Stimulated activated CD4-positive, alpha-beta T cell treated with anti-CD3 and anti-CD28 coated beads, Interleukin-2, amount 100 ng/mL, for 48 hours (primary cell): ENCODE data around the gene ANK2.
"Not testable (repeated sequence)": the region's sequence is repeated elsewhere in the genome, so short reads cannot be mapped to it uniquely, and the experiment has no call there.

Experiments
- DNase-seq, 2 donors: peaks; one replicate each; pipeline ENCODE4 v3.0.0-alpha.2; 2020

The ANK2 gene

GRCh38 chr4:113052379-113052951 is 3.0 kb downstream of the ANK2 start:
- DNase-seq: no peak

- DNase-seq: no peak
Observed at GRCh38 chr4:113053883-113054282, 4.4 kb downstream of the ANK2 start.

GRCh38 chr4:113056318-113056717 is 6.9 kb downstream of the ANK2 start:
- DNase-seq: no peak

- DNase-seq: no peak
Observed at GRCh38 chr4:113057891-113058290, 8.4 kb downstream of the ANK2 start.

- no peak for DNase-seq
Observed at GRCh38 chr4:113059449-113060182, 10.2 kb downstream of the ANK2 start.

- DNase-seq: no peak
Observed at GRCh38 chr4:113060853-113061252, 11.4 kb downstream of the ANK2 start.

- no peak for DNase-seq
Observed at GRCh38 chr4:113064244-113064643, 14.8 kb downstream of the ANK2 start.

GRCh38 chr4:113065629-113066028 is 16.2 kb downstream of the ANK2 start:
- no peak for DNase-seq

- not testable (repeated sequence) for DNase-seq
Observed at GRCh38 chr4:113068771-113069170, 19.3 kb downstream of the ANK2 start.

- no peak for DNase-seq
Observed at GRCh38 chr4:113069212-113069892, 19.9 kb downstream of the ANK2 start.

GRCh38 chr4:113070755-113071154 is 21.3 kb downstream of the ANK2 start:
- no peak for DNase-seq

- no peak for DNase-seq
Observed at GRCh38 chr4:113071274-113071673, 21.8 kb downstream of the ANK2 start.

- no peak for DNase-seq
Observed at GRCh38 chr4:113071805-113072204, 22.4 kb downstream of the ANK2 start.

GRCh38 chr4:113073451-113074005 is 24.1 kb downstream of the ANK2 start:
- DNase-seq: no peak

- no peak for DNase-seq
Observed at GRCh38 chr4:113077575-113077974, 28.1 kb downstream of the ANK2 start.

- DNase-seq: no peak
Observed at GRCh38 chr4:113078066-113078465, 28.6 kb downstream of the ANK2 start.

- DNase-seq: no peak
Observed at GRCh38 chr4:113080050-113080449, 30.6 kb downstream of the ANK2 start.

GRCh38 chr4:113080624-113081023 is 31.2 kb downstream of the ANK2 start:
- DNase-seq: no peak

GRCh38 chr4:113083346-113083745 is 33.9 kb downstream of the ANK2 start:
- no peak for DNase-seq

- DNase-seq: no peak
Observed at GRCh38 chr4:113086172-113086695, 36.8 kb downstream of the ANK2 start.

GRCh38 chr4:113088050-113088449 is 38.6 kb downstream of the ANK2 start:
- DNase-seq: no peak

- no peak for DNase-seq
Observed at GRCh38 chr4:113090954-113091353, 41.5 kb downstream of the ANK2 start.

- DNase-seq: no peak
Observed at GRCh38 chr4:113094331-113094730, 44.9 kb downstream of the ANK2 start.

- DNase-seq: no peak
Observed at GRCh38 chr4:113094802-113095201, 45.3 kb downstream of the ANK2 start.
